ENCODE data around the gene MRPL21. TPM values are rescaled to one million over a fixed set of nuclear protein-coding genes. Genes with fewer than 3 reads are reported as not detected.

Gene MRPL21
- total and polyA plus RNA-seq, 9 of the 15 experiments (the other 6 are each of a cell fraction or from before 2014, with no cell fraction given): 196 to 618 (median 232) TPM

DNA sequence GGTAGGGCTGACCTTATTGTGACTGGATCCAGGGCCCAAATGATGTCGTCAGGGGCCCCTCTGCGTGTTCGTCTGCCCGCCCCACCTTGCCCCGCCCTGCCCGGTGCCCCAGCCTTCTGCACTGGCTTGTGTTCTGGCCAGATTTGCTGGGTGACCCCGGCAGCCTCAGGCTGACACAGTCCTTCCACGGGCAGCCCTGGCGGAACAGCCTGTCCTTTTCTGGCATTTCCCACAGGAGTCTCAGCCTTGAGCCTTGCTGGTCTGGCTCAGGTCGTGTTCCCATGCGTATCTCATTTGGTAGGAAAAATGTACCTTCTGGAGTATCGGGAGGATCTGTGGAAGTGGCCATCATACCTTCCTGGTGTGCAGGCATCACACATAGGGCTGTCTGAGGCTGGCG is 31.0 kb upstream of the MRPL21 start:
- in situ Hi-C loops (cut with MboI): no loop called here
- peaks cover 82% of the 10 kb centered on the region; the same call in 2 of the 3 replicates for H3K36me3 ChIP-seq (ENCODE audit: control insufficient read depth, insufficient read depth, low read length)

More for the DNA sequence above, 31.0 kb upstream of the MRPL21 start:
- ChIA-PET CTCF (ENCODE audit: low intra/inter-chr PET ratio) (no interaction called here), POLR2A (interaction anchor here (0.5 kb wide), 1 partner anchor 373 kb away, joined by 3 read pairs; no protein-coding TSS in a partner anchor)
- intact Hi-C loops (cut with micrococcal nuclease): no loop called here
- Histone ChIP-seq H3K4me2 (ENCODE audit: insufficient read depth, low read length) (no peak overlapping the region), H3K4me1 (replicated peaks in 1 of 2; ENCODE audit: control insufficient read depth in 2 of 2, insufficient read depth in 2 of 2, low read length in 2 of 2) (peaks cover 0 to 5% of the 10 kb centered on the region in 2 experiments; a peak in 1 of 5 replicates), H3K27ac (ENCODE audit: extremely low read depth, low read depth, low read length) (no peak overlapping the region), H3K9me3 (replicated peaks; ENCODE audit: control insufficient read depth, insufficient read depth, low read depth, low read length) (no peaks in the 10 kb centered on the region), H2AFZ (ENCODE audit: low read depth, low read length) (no peak overlapping the region), H3K9me1 (ENCODE audit: control insufficient read depth, insufficient read depth, low read length) (no peaks in the 10 kb centered on the region), H4K20me1 (replicated peaks; ENCODE audit: control insufficient read depth, insufficient read depth, low read length) (0 out of 2 replicates have a peak, but pooled peaks cover 2% of the 10 kb centered on the region), H3K4me3 (no peak overlapping the region), H3K9ac (ENCODE audit: insufficient read depth in 1 of 2, low read depth in 2 of 2, low read length in 2 of 2) (no peak overlapping the region; a peak in 1 of 4 replicates), H3K79me2 (ENCODE audit: control insufficient read depth, insufficient read depth, low read length) (no peaks in the 10 kb centered on the region), H3K27me3 (ENCODE audit: control insufficient read depth in 2 of 2, insufficient read depth in 2 of 2, low read length in 2 of 2) (no peaks in the 10 kb centered on the region)
- ATAC-seq: no peak
- 95% methylated on average over 12 of the region's 13 CpGs for WGBS (ENCODE audit: insufficient coverage, low coverage, missing lambda C conversion rate)
- no peak for DNase-seq (ENCODE audit: extremely low read depth in 1 of 4, low spot score in 3 of 4)
- TF ChIP-seq TARDBP (IDR thresholded peaks at IDR 0.05) (no peak), SPI1 (IDR thresholded peaks at IDR 0.05; ENCODE audit: borderline replicate concordance, low read depth, low read length) (no peak), PYGO2 (tag; IDR thresholded peaks at IDR 0.05) (no peak), ZNF57 (CRISPR knock-in tag; IDR thresholded peaks at IDR 0.05) (no peak), ZNF583 (CRISPR knock-in tag; IDR thresholded peaks at IDR 0.05) (no peak), ARID1B (IDR thresholded peaks at IDR 0.05) (no peak), ETV1 (tag; conservative IDR thresholded peaks at IDR 0.05; ENCODE audit: low read depth) (no peak), ZNF253 (CRISPR knock-in tag; conservative IDR thresholded peaks at IDR 0.05) (no peak), RBBP5 (IDR thresholded peaks at IDR 0.05; ENCODE audit: borderline replicate concordance, insufficient read depth, low read length, poor library complexity, severe bottlenecking) (no peak)
- TF ChIP-seq, protein P1, sequence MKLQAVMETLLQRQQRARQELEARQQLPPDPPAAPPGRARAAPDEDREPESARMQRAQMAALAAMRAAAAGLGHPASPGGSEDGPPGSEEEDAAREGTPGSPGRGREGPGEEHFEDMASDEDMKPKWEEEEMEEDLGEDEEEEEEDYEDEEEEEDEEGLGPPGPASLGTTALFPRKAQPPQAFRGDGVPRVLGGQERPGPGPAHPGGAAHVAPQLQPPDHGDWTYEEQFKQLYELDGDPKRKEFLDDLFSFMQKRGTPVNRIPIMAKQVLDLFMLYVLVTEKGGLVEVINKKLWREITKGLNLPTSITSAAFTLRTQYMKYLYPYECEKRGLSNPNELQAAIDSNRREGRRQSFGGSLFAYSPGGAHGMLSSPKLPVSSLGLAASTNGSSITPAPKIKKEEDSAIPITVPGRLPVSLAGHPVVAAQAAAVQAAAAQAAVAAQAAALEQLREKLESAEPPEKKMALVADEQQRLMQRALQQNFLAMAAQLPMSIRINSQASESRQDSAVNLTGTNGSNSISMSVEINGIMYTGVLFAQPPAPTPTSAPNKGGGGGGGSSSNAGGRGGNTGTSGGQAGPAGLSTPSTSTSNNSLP (IDR thresholded peaks at IDR 0.05; ENCODE audit: borderline replicate concordance, low read depth, low read length): no peak
- FAIRE-seq: no peak
- no TSS peak for BruUV-seq (replicated peaks)

Measured in K562 (cell line).